Hepatocyte (in vitro differentiated cells): ENCODE data around the gene AFF2. TPM values are rescaled to one million over a fixed set of nuclear protein-coding genes. Genes with fewer than 3 reads are reported as not detected.

Experiments used
- DNase-seq: peaks from one replicate; pipeline ENCODE4 v3.0.0-alpha.2; 2016; ENCODE audit warnings: low spot score
- H2AFZ ChIP-seq: fragments of 200-600 bp; sonication (generic); 2 replicates; pipeline ENCODE4 v1.6.0; 2016; ENCODE audit warnings: antibody characterized with exemption, mild to moderate bottlenecking
- H3K27ac ChIP-seq: fragments of 200-600 bp; sonication (generic); 2 replicates; pipeline ENCODE4 v1.5.1; 2016; ENCODE audit warnings: mild to moderate bottlenecking
- H3K27me3 ChIP-seq: fragments of 200-600 bp; sonication (generic); 2 replicates; pipeline ENCODE4 v1.6.1; 2016
- H3K36me3 ChIP-seq: fragments of 200-600 bp; sonication (generic); replicated peaks from 2 replicates; pipeline ENCODE4 v1.5.1; 2016; ENCODE audit warnings: low read depth; ENCODE audit not compliant: insufficient read depth
- H3K4me1 ChIP-seq: fragments of 200-600 bp; sonication (generic); 2 replicates; pipeline ENCODE4 v1.5.1; 2016; ENCODE audit warnings: mild to moderate bottlenecking, moderate library complexity; ENCODE audit not compliant: insufficient read depth
- H3K4me2 ChIP-seq: fragments of 200-600 bp; sonication (generic); 2 replicates; pipeline ENCODE4 v1.6.0; 2016
- H3K4me3 ChIP-seq: fragments of 200-600 bp; sonication (generic); 2 replicates; pipeline ENCODE4 v1.5.1; 2016; ENCODE audit warnings: mild to moderate bottlenecking
- H3K79me2 ChIP-seq: fragments of 200-600 bp; sonication (generic); 2 replicates; pipeline ENCODE4 v1.6.0; 2017; ENCODE audit warnings: mild to moderate bottlenecking
- H3K9me2 ChIP-seq: fragments of 200-600 bp; sonication (generic); replicated peaks from 2 replicates; pipeline ENCODE4 v1.6.0; 2017; ENCODE audit warnings: mild to moderate bottlenecking; ENCODE audit not compliant: insufficient read depth
- H3K9me3 ChIP-seq: fragments of 200-600 bp; sonication (generic); 2 replicates; pipeline ENCODE4 v1.5.1; 2016; ENCODE audit warnings: low read depth, mild to moderate bottlenecking
- H4K20me1 ChIP-seq: fragments of 200-600 bp; sonication (generic); 2 replicates; pipeline ENCODE4 v1.6.0; 2016; ENCODE audit warnings: mild to moderate bottlenecking; ENCODE audit not compliant: insufficient read depth, poor library complexity, severe bottlenecking
- CTCF ChIP-seq: fragments of 200-600 bp; sonication (generic); IDR thresholded peaks from 2 replicates; pipeline ENCODE4 v1.5.1; 2016; ENCODE audit warnings: antibody characterized with exemption, mild to moderate bottlenecking; ENCODE audit not compliant: poor library complexity
- EZH2 ChIP-seq: fragments of 200-600 bp; sonication (generic); IDR thresholded peaks from 2 replicates; pipeline ENCODE4 v1.6.1; 2016; ENCODE audit warnings: antibody characterized with exemption, mild to moderate bottlenecking, borderline replicate concordance
- EZH2phosphoT487 ChIP-seq: fragments of 200-600 bp; sonication (generic); IDR thresholded peaks from one replicate; pipeline ENCODE4 v1.6.1; 2018; ENCODE audit warnings: antibody characterized with exemption, mild to moderate bottlenecking, low read depth, moderate library complexity; ENCODE audit not compliant: unreplicated experiment, severe bottlenecking
- whole genome bisulfite sequencing: methylation state at CpG from one replicate; pipeline ENCODE4 v1.1.6; 2016; ENCODE audit warnings: low lambda C conversion rate; ENCODE audit errors: missing lambda C conversion rate; 5-methylcytosine and 5-hydroxymethylcytosine counted together
- polyA plus RNA-seq: library from polyadenylated mRNA; unstranded; fragments of >200 nt; fragmentation: Nextera tagmentation; extraction: Ambion mirVana; gene quantifications from 2 replicates; pipeline ENCODE4 v1.2.1, GENCODE V29; 2016
- total RNA-seq: library from RNA; depleted of rRNA; stranded (reverse); fragments of >200 nt; gene quantifications from 2 replicates; pipeline ENCODE4 v1.2.3, GENCODE V29; 2014

The AFF2 gene
- total and polyA plus RNA-seq, 2 experiments from 2014 or later, result 2.1 to 6.5 TPM

DNA sequence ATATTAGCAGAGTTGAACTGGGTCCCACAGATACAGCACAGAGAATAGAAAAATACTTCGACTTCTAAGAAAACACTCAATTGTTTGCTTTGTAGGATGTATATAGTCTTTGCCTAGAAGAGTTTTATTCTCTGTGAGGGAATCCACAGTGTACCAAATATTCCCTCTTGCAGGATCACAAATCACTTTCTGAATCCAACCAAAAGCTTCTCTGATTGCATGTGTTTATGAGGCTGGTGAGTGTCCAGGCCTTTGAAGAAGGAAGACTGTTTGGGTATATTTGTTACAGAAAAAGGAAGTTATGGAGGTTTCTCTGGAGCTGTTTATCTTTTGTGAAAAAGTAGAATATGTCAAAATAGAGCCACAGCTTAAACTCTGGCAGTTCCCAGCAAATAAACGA lies 423.2 kb downstream of the AFF2 start:
- no peak overlapping the region for H3K4me2 ChIP-seq
- no peaks in the 10 kb centered on the region for H3K27me3 ChIP-seq
- WGBS, result 44% methylated on average over 2 of the region's 2 CpGs
- H3K9me2 ChIP-seq, result no peaks in the 10 kb centered on the region
- no peak for TF ChIP-seq CTCF
- TF ChIP-seq EZH2phosphoT487, result no peak
- TF ChIP-seq EZH2, result no peak
- no peaks in the 10 kb centered on the region for H3K79me2 ChIP-seq
- H3K36me3 ChIP-seq, result no peaks in the 10 kb centered on the region
- no peaks in the 10 kb centered on the region for H4K20me1 ChIP-seq
- no peak overlapping the region for H3K27ac ChIP-seq
- H2AFZ ChIP-seq, result no peak overlapping the region
- H3K9me3 ChIP-seq, result no peaks in the 10 kb centered on the region
- no peak overlapping the region for H3K4me3 ChIP-seq
- H3K4me1 ChIP-seq, result no peaks in the 10 kb centered on the region
- DNase-seq, result no peak

DNA sequence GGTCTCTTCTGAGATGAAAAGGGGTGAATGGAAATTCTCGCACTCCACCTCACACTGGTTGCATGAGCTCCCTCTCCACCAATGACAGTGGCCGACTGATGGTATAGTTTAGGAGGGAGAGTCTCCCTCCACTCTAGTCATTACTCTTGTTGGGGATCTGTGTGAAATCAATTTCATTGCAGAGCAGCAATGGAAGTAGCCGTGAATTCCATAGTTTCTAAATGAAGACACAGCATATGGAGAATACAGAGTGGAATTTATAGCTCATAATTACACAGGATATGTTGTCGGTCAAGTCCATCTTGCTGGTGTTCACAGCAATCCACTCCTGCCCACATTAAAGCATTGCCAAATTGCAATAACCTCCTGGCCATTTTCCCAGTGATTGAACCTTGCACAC lies 426.0 kb downstream of the AFF2 start:
- H4K20me1 ChIP-seq, result no peaks in the 10 kb centered on the region
- no peaks in the 10 kb centered on the region for H3K4me1 ChIP-seq
- H3K79me2 ChIP-seq, result no peaks in the 10 kb centered on the region
- no peaks in the 10 kb centered on the region for H3K36me3 ChIP-seq
- no peak overlapping the region for H3K4me3 ChIP-seq
- H3K4me2 ChIP-seq, result no peak overlapping the region
- no peak for DNase-seq
- no peak for TF ChIP-seq EZH2
- no peak overlapping the region for H2AFZ ChIP-seq
- no peaks in the 10 kb centered on the region for H3K9me3 ChIP-seq
- H3K27me3 ChIP-seq, result no peaks in the 10 kb centered on the region
- 83% methylated on average over 4 of the region's 4 CpGs for WGBS
- no peak overlapping the region for H3K27ac ChIP-seq
- no peaks in the 10 kb centered on the region for H3K9me2 ChIP-seq

DNA sequence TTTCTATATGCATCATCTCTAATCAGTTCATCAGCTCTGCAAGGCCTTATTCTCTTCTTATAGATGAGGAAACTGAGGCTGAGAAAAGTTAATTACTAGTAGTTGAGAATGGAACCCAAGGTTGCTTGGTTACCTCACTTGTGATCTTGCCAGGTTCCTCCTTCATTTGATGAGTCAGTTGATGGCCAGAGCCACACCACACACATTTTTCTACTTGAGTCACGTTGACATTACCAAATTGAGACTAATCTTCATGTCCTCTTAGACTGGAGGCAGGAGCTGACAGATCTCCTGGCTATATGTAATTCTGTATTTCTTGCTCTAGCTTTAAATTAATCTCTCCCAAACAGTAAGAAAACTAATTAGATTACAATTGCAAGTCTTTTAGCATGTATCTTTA lies 428.4 kb downstream of the AFF2 start:
- H3K9me2 ChIP-seq, result no peaks in the 10 kb centered on the region
- no peaks in the 10 kb centered on the region for H4K20me1 ChIP-seq
- H3K4me1 ChIP-seq, result no peaks in the 10 kb centered on the region
- no peaks in the 10 kb centered on the region for H3K9me3 ChIP-seq
- no peaks in the 10 kb centered on the region for H3K36me3 ChIP-seq
- no peaks in the 10 kb centered on the region for H3K27me3 ChIP-seq
- H3K79me2 ChIP-seq, result no peaks in the 10 kb centered on the region
- no peak overlapping the region for H3K4me3 ChIP-seq
- H3K4me2 ChIP-seq, result no peak overlapping the region
- WGBS, result 50% methylated on average over 1 of the region's 1 CpG
- no peak overlapping the region for H3K27ac ChIP-seq
- no peak overlapping the region for H2AFZ ChIP-seq
- DNase-seq, result no peak
- TF ChIP-seq EZH2, result no peak
- TF ChIP-seq CTCF, result no peak
- no peak for TF ChIP-seq EZH2phosphoT487

DNA sequence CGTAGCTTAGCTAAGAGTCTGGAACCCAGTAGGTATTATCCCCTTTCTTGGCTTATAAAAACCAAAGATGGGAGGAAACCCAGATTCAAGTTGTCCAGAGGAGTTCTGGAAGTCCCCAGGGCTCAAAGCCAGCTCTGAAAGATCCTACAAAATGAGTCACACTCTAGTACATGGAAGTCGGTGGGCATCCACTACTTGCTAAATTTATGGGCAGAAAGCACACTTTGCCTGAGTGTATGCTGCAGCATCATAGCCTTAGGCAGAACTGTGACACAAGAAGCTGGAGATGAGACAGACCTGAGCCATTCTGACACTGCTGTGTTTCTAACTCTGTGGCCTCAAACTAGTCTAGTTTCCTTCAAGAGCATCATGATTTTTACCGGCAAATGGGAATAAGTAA lies 429.3 kb downstream of the AFF2 start:
- Histone ChIP-seq H3K27me3 (no peaks in the 10 kb centered on the region), H3K4me2 (no peak overlapping the region), H4K20me1 (no peaks in the 10 kb centered on the region), H3K36me3 (no peaks in the 10 kb centered on the region), H3K9me2 (no peaks in the 10 kb centered on the region), H3K79me2 (no peaks in the 10 kb centered on the region), H2AFZ (no peak overlapping the region), H3K4me3 (no peak overlapping the region), H3K4me1 (no peaks in the 10 kb centered on the region), H3K27ac (no peak overlapping the region), H3K9me3 (no peaks in the 10 kb centered on the region)
- no peak for DNase-seq
- TF ChIP-seq EZH2 (no peak), EZH2phosphoT487 (no peak), CTCF (no peak)
- 64% methylated on average over 3 of the region's 3 CpGs for WGBS
